Measurements from ENCODE around the gene PTGES2. TPM values are rescaled to one million over a fixed set of nuclear protein-coding genes. Genes with fewer than 3 reads are reported as not detected.
A peak's percentile ranks its signal among the peaks of the same experiment; 100 is the strongest.

PTGES2 gene
- total and polyA plus RNA-seq, 9 of the 15 experiments (the other 6 are each of a cell fraction or from before 2014, with no cell fraction given): 2.4 to 196 (median 90.1) TPM

DNA sequence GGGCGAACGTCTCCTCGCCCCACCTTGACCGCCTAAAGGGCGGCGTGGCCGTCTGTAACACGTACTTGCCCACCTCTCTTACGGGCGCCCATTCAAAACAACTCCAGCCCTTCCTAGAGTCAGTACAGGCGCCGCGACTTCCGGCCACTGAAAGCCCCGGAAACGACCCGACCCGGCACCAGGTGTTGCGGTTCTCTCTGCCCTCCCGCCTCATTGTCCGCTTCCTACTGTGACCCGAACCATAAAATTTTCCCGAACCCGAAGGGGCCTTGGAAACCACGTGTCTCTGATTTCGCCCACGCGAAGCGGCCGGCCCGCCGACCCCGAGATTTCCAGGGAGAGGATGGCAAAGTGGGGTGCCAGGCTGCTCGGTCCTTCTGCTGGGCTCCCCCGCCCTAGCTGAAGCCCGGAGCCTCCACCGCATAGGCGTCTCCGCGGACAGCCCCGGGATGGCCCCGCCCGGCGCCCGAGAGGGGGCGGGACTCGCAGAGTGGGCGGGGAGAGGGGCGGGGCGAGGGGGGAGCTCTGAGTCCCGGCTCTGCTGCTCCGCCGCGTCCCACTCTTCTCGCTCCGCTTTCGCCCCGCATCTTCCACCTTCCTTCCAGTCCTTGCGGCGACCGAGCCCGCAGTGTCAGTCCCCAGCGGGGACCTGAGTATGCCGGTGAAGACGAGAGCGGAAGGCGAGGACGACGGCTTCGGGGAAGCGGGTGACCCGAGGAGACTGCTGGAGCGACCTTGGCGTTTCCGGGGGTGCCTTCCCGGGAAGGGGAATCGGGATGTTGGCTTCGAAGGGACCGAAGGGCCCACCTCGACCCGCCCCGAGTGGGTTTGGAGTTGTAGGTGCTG, 684 bp upstream of the PTGES2 start (continued):
- TF ChIP-seq POLR3G (IDR thresholded peaks at IDR 0.05; ENCODE audit: extremely low read depth, insufficient read length, insufficient replicate concordance): no peak
- TF ChIP-seq GTF2F1 (IDR thresholded peaks at IDR 0.05; ENCODE audit: low read depth, low read length): no peak; the same call in 1 of the 2 replicates
- no peak for TF ChIP-seq NUFIP1 (IDR thresholded peaks at IDR 0.05; ENCODE audit: partially characterized antibody)
- TF ChIP-seq SRSF9 (IDR thresholded peaks at IDR 0.05; ENCODE audit: borderline replicate concordance, low read depth, low read length): no peak
- peak; percentile 94 for TF ChIP-seq TOE1 (IDR thresholded peaks at IDR 0.05; ENCODE audit: borderline replicate concordance)
- no peak for TF ChIP-seq TOE1 (CRISPR knock-in tag; IDR thresholded peaks at IDR 0.05; ENCODE audit: borderline replicate concordance, low read depth)
- TF ChIP-seq, protein P1, sequence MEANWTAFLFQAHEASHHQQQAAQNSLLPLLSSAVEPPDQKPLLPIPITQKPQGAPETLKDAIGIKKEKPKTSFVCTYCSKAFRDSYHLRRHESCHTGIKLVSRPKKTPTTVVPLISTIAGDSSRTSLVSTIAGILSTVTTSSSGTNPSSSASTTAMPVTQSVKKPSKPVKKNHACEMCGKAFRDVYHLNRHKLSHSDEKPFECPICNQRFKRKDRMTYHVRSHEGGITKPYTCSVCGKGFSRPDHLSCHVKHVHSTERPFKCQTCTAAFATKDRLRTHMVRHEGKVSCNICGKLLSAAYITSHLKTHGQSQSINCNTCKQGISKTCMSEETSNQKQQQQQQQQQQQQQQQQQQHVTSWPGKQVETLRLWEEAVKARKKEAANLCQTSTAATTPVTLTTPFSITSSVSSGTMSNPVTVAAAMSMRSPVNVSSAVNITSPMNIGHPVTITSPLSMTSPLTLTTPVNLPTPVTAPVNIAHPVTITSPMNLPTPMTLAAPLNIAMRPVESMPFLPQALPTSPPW (CRISPR knock-in tag; IDR thresholded peaks at IDR 0.05): peak; percentile 97
- TF ChIP-seq SRF (CRISPR knock-in tag; IDR thresholded peaks at IDR 0.05): peak in 1 of 2 experiments; percentile 56; a peak in 1 of 4 replicates
- TF ChIP-seq ELF1 (tag; IDR thresholded peaks at IDR 0.05): peak; percentile 86
- TF ChIP-seq TARDBP (IDR thresholded peaks at IDR 0.05): no peak
- no peak; the same call in 1 of the 2 replicates for TF ChIP-seq TEAD4 (IDR thresholded peaks at IDR 0.05; ENCODE audit: low read length)
- TF ChIP-seq TEAD4 (CRISPR knock-in tag; IDR thresholded peaks at IDR 0.05; ENCODE audit: borderline replicate concordance): no peak
- TF ChIP-seq EZH2 (IDR thresholded peaks at IDR 0.05; ENCODE audit: borderline replicate concordance, low read depth, low read length): no peak
- TF ChIP-seq MLX (CRISPR knock-in tag; conservative IDR thresholded peaks at IDR 0.05): no peak
- no peak for TF ChIP-seq IFI16 (CRISPR knock-in tag; IDR thresholded peaks at IDR 0.05)
- TF ChIP-seq ZMIZ1 (IDR thresholded peaks at IDR 0.05; ENCODE audit: low read depth in 2 of 2, low read length in 2 of 2): no peak; a peak in 2 of 4 replicates
- no peak for TF ChIP-seq U2AF1 (optimal IDR thresholded peaks at IDR 0.05; ENCODE audit: low read depth, low read length)
